HG03354 (cell line): ENCODE data around the gene ROBO1.

Experiments used
- ATAC-seq: cut with Tn5 transposase; IDR thresholded peaks from one replicate; pipeline ENCODE4 v1.9.1; 2021; ENCODE audit warnings: mild to moderate bottlenecking; ENCODE audit not compliant: unreplicated experiment, poor library complexity, severe bottlenecking

ROBO1 gene

GRCh38 chr3:79268422-79268821 is 499.4 kb downstream of the ROBO1 start:
- no peak for ATAC-seq

- no peak for ATAC-seq
These were observed 502.9 kb downstream of the ROBO1 start for GRCh38 chr3:79264892-79265291.

- ATAC-seq = no peak
These were observed 504.4 kb downstream of the ROBO1 start for GRCh38 chr3:79263423-79263822.

- no peak for ATAC-seq
These were observed 509.3 kb downstream of the ROBO1 start for GRCh38 chr3:79258479-79258878.

GRCh38 chr3:79257791-79258190 is 510.0 kb downstream of the ROBO1 start:
- no peak for ATAC-seq

- ATAC-seq = no peak
These were observed 512.1 kb downstream of the ROBO1 start for GRCh38 chr3:79255702-79256101.

- no peak for ATAC-seq
These were observed 512.5 kb downstream of the ROBO1 start for GRCh38 chr3:79255292-79255691.

GRCh38 chr3:79253704-79254103 is 514.1 kb downstream of the ROBO1 start:
- no peak for ATAC-seq

- ATAC-seq = no peak
These were observed 514.5 kb downstream of the ROBO1 start for GRCh38 chr3:79253271-79253670.

GRCh38 chr3:79250746-79251145 is 517.1 kb downstream of the ROBO1 start:
- no peak for ATAC-seq

GRCh38 chr3:79249701-79250100 is 518.1 kb downstream of the ROBO1 start:
- ATAC-seq = no peak

- no peak for ATAC-seq
These were observed 520.1 kb downstream of the ROBO1 start for GRCh38 chr3:79247725-79248043.

GRCh38 chr3:79246875-79247724 is 520.7 kb downstream of the ROBO1 start:
- ATAC-seq = no peak

- ATAC-seq = no peak
These were observed 522.3 kb downstream of the ROBO1 start for GRCh38 chr3:79245284-79246138.

GRCh38 chr3:79236496-79236895 is 531.3 kb downstream of the ROBO1 start:
- ATAC-seq = no peak

GRCh38 chr3:79233431-79234060 is 534.3 kb downstream of the ROBO1 start:
- ATAC-seq = no peak

GRCh38 chr3:79230266-79230665 is 537.5 kb downstream of the ROBO1 start:
- ATAC-seq = no peak

- no peak for ATAC-seq
These were observed 550.7 kb downstream of the ROBO1 start for GRCh38 chr3:79217096-79217495.

GRCh38 chr3:79215286-79215685 is 552.5 kb downstream of the ROBO1 start:
- no peak for ATAC-seq

GRCh38 chr3:79211586-79212359 is 556.0 kb downstream of the ROBO1 start:
- ATAC-seq = no peak
